Activated CD8-positive, alpha-beta T cell treated with anti-CD3 and anti-CD28 coated beads for 36 hours (primary cell): ENCODE measurements around the gene PLEKHA6. TPM values are rescaled to one million over a fixed set of nuclear protein-coding genes. Genes with fewer than 3 reads are reported as not detected.
"Not testable (repeated sequence)": the region's sequence is repeated elsewhere in the genome, so short reads cannot be mapped to it uniquely, and the experiment has no call there.

Source experiments
- ATAC-seq: fragments of 200-7000 bp; cut with Tn5 transposase; one replicate; pipeline ENCODE4 v1.10.0; 2021; ENCODE audit warnings: mild to moderate bottlenecking, moderate library complexity
- CTCF ChIA-PET: fragments of 350-600 bp; sonication (Branson Sonifier 250); formaldehyde crosslinking; loops from one replicate; lab custom pipeline; 2021; ENCODE audit warnings: antibody characterized with exemption; lab: Charles Lee
- POLR2A ChIA-PET: fragments of 350-600 bp; sonication (Branson Sonifier 250); formaldehyde crosslinking; loops from one replicate; lab custom pipeline; 2021; ENCODE audit warnings: antibody characterized with exemption; lab: Charles Lee
- DNase-seq: peaks from one replicate; pipeline ENCODE4 v3.0.0-alpha.2; 2020
- H3K27ac Mint-ChIP-seq: one replicate; pipeline ENCODE4 v1.8.0; 2021; ENCODE audit warnings: mild to moderate bottlenecking, mixed read lengths
- H3K27me3 Mint-ChIP-seq: one replicate; pipeline ENCODE4 v1.8.0; 2021; ENCODE audit warnings: mixed read lengths
- H3K36me3 Mint-ChIP-seq: one replicate; pipeline ENCODE4 v1.8.0; 2021; ENCODE audit warnings: low read depth, mixed read lengths
- H3K4me1 Mint-ChIP-seq: one replicate; pipeline ENCODE4 v1.8.0; 2021; ENCODE audit warnings: low read depth, mixed read lengths
- H3K4me3 Mint-ChIP-seq: one replicate; pipeline ENCODE4 v1.8.0; 2021; ENCODE audit warnings: mild to moderate bottlenecking, moderate library complexity, mixed read lengths
- H3K9me3 Mint-ChIP-seq: one replicate; pipeline ENCODE4 v1.8.0; 2021; ENCODE audit warnings: mixed read lengths
- CTCF ChIP-seq: fragments of 200-600 bp; IDR thresholded peaks from one replicate; pipeline ENCODE4 v1.8.0; 2022; ENCODE audit warnings: antibody characterized with exemption, mild to moderate bottlenecking
- intact Hi-C: fragments of 100-400 bp; cut with micrococcal nuclease; formaldehyde crosslinking; loops from one replicate; pipeline ENCODE4 v1.10.0; 2022
- total RNA-seq, 2 experiments: library from RNA; stranded (reverse); gene quantifications; one replicate each; pipeline ENCODE4 v1.2.3, GENCODE V29; 2021

PLEKHA6 gene
- total RNA-seq, 2 experiments from 2014 or later = 3.0 to 3.7 TPM

GRCh38 chr1:204242920-204243319, 116.8 kb downstream of the PLEKHA6 start:
- Mint-ChIP-seq H3K9me3 (no peaks in the 10 kb centered on the region), H3K27me3 (no peaks in the 10 kb centered on the region), H3K36me3 (no peaks in the 10 kb centered on the region), H3K4me3 (no peak overlapping the region), H3K27ac (no peak overlapping the region), H3K4me1 (no peaks in the 10 kb centered on the region)
- DNase-seq = no peak
- ChIA-PET POLR2A (interaction anchor here (1.0 kb wide), 1 partner anchor 11 kb away, joined by 3 read pairs; no protein-coding TSS in a partner anchor), CTCF (interaction anchor here (1.5 to 2.6 kb wide), 2 partner anchors 16 to 36 kb away, joined by 3 to 7 read pairs; no protein-coding TSS in a partner anchor)
- TF ChIP-seq CTCF = no peak
- ATAC-seq = no peak
- intact Hi-C loops = no loop called here

GRCh38 chr1:204241914-204242313, 117.8 kb downstream of the PLEKHA6 start:
- Mint-ChIP-seq H3K27me3 (no peaks in the 10 kb centered on the region), H3K27ac (no peak overlapping the region), H3K4me1 (no peaks in the 10 kb centered on the region), H3K9me3 (no peaks in the 10 kb centered on the region), H3K36me3 (no peaks in the 10 kb centered on the region), H3K4me3 (no peak overlapping the region)
- no peak for ATAC-seq
- TF ChIP-seq CTCF = no peak
- CTCF ChIA-PET = interaction anchor here (1.5 to 2.6 kb wide), 2 partner anchors 35 to 156 kb away, joined by 4 to 7 read pairs; no protein-coding TSS in a partner anchor
- intact Hi-C loops = no loop called here
- DNase-seq = no peak
- POLR2A ChIA-PET = no interaction called here

GRCh38 chr1:204241050-204241449, 118.7 kb downstream of the PLEKHA6 start:
- Mint-ChIP-seq H3K27me3 (peaks cover 1% of the 10 kb centered on the region), H3K9me3 (no peaks in the 10 kb centered on the region), H3K27ac (no peak overlapping the region), H3K4me3 (no peak overlapping the region), H3K36me3 (no peaks in the 10 kb centered on the region), H3K4me1 (no peaks in the 10 kb centered on the region)
- no peak for TF ChIP-seq CTCF
- CTCF ChIA-PET = interaction anchor here (1.0 to 2.6 kb wide), 4 partner anchors 17 to 157 kb away, joined by 3 to 7 read pairs (median 4); partner anchors contain the start of gene GOLT1A
- intact Hi-C loops = no loop called here
- POLR2A ChIA-PET = no interaction called here
- ATAC-seq (no peak), DNase-seq (no peak)

- TF ChIP-seq CTCF = no peak
- H3K4me3 Mint-ChIP-seq = no peak overlapping the region
- POLR2A ChIA-PET = no interaction called here
Measured at GRCh38 chr1:204240233-204240632, 119.5 kb downstream of the PLEKHA6 start.

GRCh38 chr1:204239401-204239800, 120.3 kb downstream of the PLEKHA6 start:
- H3K4me3 Mint-ChIP-seq, H3K4me1 Mint-ChIP-seq, ATAC-seq, DNase-seq, H3K9me3 Mint-ChIP-seq, POLR2A ChIA-PET, H3K36me3 Mint-ChIP-seq, intact Hi-C loops, H3K27ac Mint-ChIP-seq, CTCF ChIA-PET, H3K27me3 Mint-ChIP-seq: not testable (repeated sequence)

More at GRCh38 chr1:204240233-204240632, 119.5 kb downstream of the PLEKHA6 start:
- ATAC-seq (no peak), DNase-seq (no peak)
- CTCF ChIA-PET = interaction anchor here (1.1 to 2.6 kb wide), 2 partner anchors 18 to 33 kb away, joined by 3 to 7 read pairs; no protein-coding TSS in a partner anchor
- intact Hi-C loops = no loop called here
- peaks cover 1% of the 10 kb centered on the region for H3K27me3 Mint-ChIP-seq
- H3K4me1 Mint-ChIP-seq = no peaks in the 10 kb centered on the region
- H3K9me3 Mint-ChIP-seq = no peaks in the 10 kb centered on the region
- H3K27ac Mint-ChIP-seq = no peak overlapping the region
- no peaks in the 10 kb centered on the region for H3K36me3 Mint-ChIP-seq

GRCh38 chr1:204238520-204238919, 121.2 kb downstream of the PLEKHA6 start:
- DNase-seq, H3K27me3 Mint-ChIP-seq, CTCF ChIA-PET, H3K4me1 Mint-ChIP-seq, H3K4me3 Mint-ChIP-seq, H3K36me3 Mint-ChIP-seq, H3K27ac Mint-ChIP-seq, POLR2A ChIA-PET, H3K9me3 Mint-ChIP-seq, intact Hi-C loops, ATAC-seq: not testable (repeated sequence)

- H3K4me3 Mint-ChIP-seq, ATAC-seq, H3K27ac Mint-ChIP-seq, intact Hi-C loops, H3K36me3 Mint-ChIP-seq, DNase-seq, H3K27me3 Mint-ChIP-seq, POLR2A ChIA-PET, H3K4me1 Mint-ChIP-seq, H3K9me3 Mint-ChIP-seq: not testable (repeated sequence)
- CTCF ChIA-PET = interaction anchor here (1.1 to 1.7 kb wide), 2 partner anchors 126 to 161 kb away, joined by 3 to 7 read pairs; no protein-coding TSS in a partner anchor
Measured at GRCh38 chr1:204237515-204237914, 122.2 kb downstream of the PLEKHA6 start.
